PC-3 (cell line): ENCODE data around the gene NSFL1C. TPM values are rescaled to one million over a fixed set of nuclear protein-coding genes. Genes with fewer than 3 reads are reported as not detected.

Source experiments
- ATAC-seq: fragments of 200-7000 bp; cut with Tn5 transposase; 2 replicates; pipeline ENCODE4 v1.9.1; 2020; ENCODE audit warnings: mild to moderate bottlenecking, moderate library complexity
- BruUV-seq: library from RNA; stranded (reverse); fragments of 400-500 nt; replicated peaks from 2 replicates; lab custom pipeline; 2021; lab: Mats Ljungman, UMichigan
- CTCF ChIA-PET: fragments of 300-600 bp; sonication (Branson Sonifier 250); formaldehyde crosslinking; loops from one replicate; lab custom pipeline; 2022; ENCODE audit warnings: antibody characterized with exemption; lab: Charles Lee
- POLR2A ChIA-PET: fragments of 300-600 bp; sonication (Branson Sonifier 250); formaldehyde crosslinking; loops from one replicate; lab custom pipeline; 2022; ENCODE audit warnings: antibody characterized with exemption; ENCODE audit not compliant: unreplicated experiment; lab: Charles Lee
- DNase-seq: peaks from one replicate; pipeline ENCODE4 v3.0.0-alpha.2; 2015
- H2AFZ ChIP-seq: fragments of 300-600 bp; sonication (generic); 2 replicates; pipeline ENCODE4 v1.6.0; 2016; ENCODE audit warnings: antibody characterized with exemption, low read length
- H3F3A ChIP-seq: fragments of 300-600 bp; sonication (generic); one replicate; pipeline ENCODE4 v1.6.0; 2017; ENCODE audit warnings: antibody characterized with exemption, low read length, control low read depth, mild to moderate bottlenecking; ENCODE audit not compliant: unreplicated experiment
- H3K27ac ChIP-seq: fragments of 300-600 bp; sonication (generic); 2 replicates; pipeline ENCODE4 v1.5.1; 2016; ENCODE audit warnings: mild to moderate bottlenecking, low read length
- H3K27me3 ChIP-seq: fragments of 300-600 bp; sonication (generic); 2 replicates; pipeline ENCODE4 v1.6.1; 2016; ENCODE audit warnings: low read length, mixed read lengths
- H3K36me3 ChIP-seq: fragments of 300-600 bp; sonication (generic); 2 replicates; pipeline ENCODE4 v1.6.1; 2016; ENCODE audit warnings: low read depth, mixed run types, low read length, mixed read lengths
- H3K4me1 ChIP-seq: fragments of 300-600 bp; sonication (generic); 2 replicates; pipeline ENCODE4 v1.5.1; 2016; ENCODE audit warnings: low read length; ENCODE audit not compliant: insufficient read depth
- H3K4me2 ChIP-seq: fragments of 300-600 bp; sonication (generic); 2 replicates; pipeline ENCODE4 v1.6.0; 2016; ENCODE audit warnings: low read length
- H3K4me3 ChIP-seq: fragments of 300-600 bp; sonication (generic); 2 replicates; pipeline ENCODE4 v1.5.1; 2016; ENCODE audit warnings: mild to moderate bottlenecking, low read length, mixed read lengths
- H3K79me2 ChIP-seq: fragments of 300-600 bp; sonication (generic); 2 replicates; pipeline ENCODE4 v1.6.1; 2017; ENCODE audit warnings: low read length, mixed read lengths
- H3K9ac ChIP-seq: fragments of 300-600 bp; sonication (generic); 2 replicates; pipeline ENCODE4 v1.6.0; 2016; ENCODE audit warnings: mild to moderate bottlenecking, low read length
- H3K9me2 ChIP-seq: fragments of 300-600 bp; sonication (generic); replicated peaks from 2 replicates; pipeline ENCODE4 v1.6.1; 2016; ENCODE audit warnings: mixed run types, low read length, mixed read lengths
- H3K9me3 ChIP-seq: fragments of 300-600 bp; sonication (generic); 2 replicates; pipeline ENCODE4 v1.6.1; 2016; ENCODE audit warnings: low read length, mixed read lengths
- H4K20me1 ChIP-seq: fragments of 300-600 bp; sonication (generic); 2 replicates; pipeline ENCODE4 v1.6.1; 2016; ENCODE audit warnings: low read length, mixed read lengths
- CTCF ChIP-seq: fragments of 300-600 bp; sonication (generic); conservative IDR thresholded peaks from 2 replicates; pipeline ENCODE4 v1.5.1; 2017; ENCODE audit warnings: antibody characterized with exemption, low read depth, mild to moderate bottlenecking, low read length
- EZH2 ChIP-seq: fragments of 300-600 bp; sonication (generic); IDR thresholded peaks from one replicate; pipeline ENCODE4 v1.6.1; 2017; ENCODE audit warnings: antibody characterized with exemption, mild to moderate bottlenecking, low read length; ENCODE audit not compliant: unreplicated experiment
- EZH2phosphoT487 ChIP-seq: fragments of 300-600 bp; sonication (generic); IDR thresholded peaks from 2 replicates; pipeline ENCODE4 v1.6.1; 2018; ENCODE audit warnings: mild to moderate bottlenecking, antibody characterized with exemption, low read length, borderline replicate concordance
- intact Hi-C: fragments of 100-400 bp; cut with micrococcal nuclease; formaldehyde crosslinking; loops from 2 replicates; pipeline ENCODE4 v1.9.0; 2023
- total RNA-seq: library from RNA; depleted of rRNA; stranded (reverse); fragments of >200 nt; gene quantifications from 2 replicates; pipeline ENCODE4 v1.2.3, GENCODE V29; 2014

Gene NSFL1C
- total RNA-seq, 1 experiment from 2014 or later, result 170 TPM

- Histone ChIP-seq H3K4me2 (peak overlapping the region; percentile 82), H3F3A (peaks cover 9% of the 10 kb centered on the region), H3K4me3 (peak overlapping the region; percentile 55; the same call in 1 of the 2 replicates), H3K27me3 (no peaks in the 10 kb centered on the region), H3K79me2 (no peaks in the 10 kb centered on the region), H3K9me3 (no peaks in the 10 kb centered on the region), H3K4me1 (peaks cover 54% of the 10 kb centered on the region), H4K20me1 (no peaks in the 10 kb centered on the region), H3K27ac (peak overlapping the region; percentile 81), H3K9me2 (no peaks in the 10 kb centered on the region), H2AFZ (no peak overlapping the region), H3K36me3 (no peaks in the 10 kb centered on the region), H3K9ac (peak overlapping the region; percentile 31)
- intact Hi-C loops, result loop anchor here (1.0 to 5.0 kb wide), 3 partner anchors 13 to 34 kb away; no protein-coding TSS in a partner anchor
- DNase-seq (peak; percentile 99), ATAC-seq (peak; percentile 83)
- TSS peak; percentile 14 for BruUV-seq
- POLR2A ChIA-PET, result interaction anchor here (0.5 kb wide), 2 partner anchors 9 to 1463 kb away, joined by 3 to 4 read pairs; no protein-coding TSS in a partner anchor
- TF ChIP-seq CTCF, result no peak
- no peak for TF ChIP-seq EZH2
- TF ChIP-seq EZH2phosphoT487, result no peak
- CTCF ChIA-PET, result interaction anchor here (0.6 to 1.6 kb wide), 2 partner anchors 14 to 16 kb away, joined by 3 read pairs; no protein-coding TSS in a partner anchor
Measured at GRCh38 chr20:1415667-1416468, 50.8 kb downstream of the NSFL1C start.

GRCh38 chr20:1414982-1415381 lies 51.7 kb downstream of the NSFL1C start:
- H2AFZ ChIP-seq, result peak overlapping the region; percentile 59
- no peaks in the 10 kb centered on the region for H4K20me1 ChIP-seq
- H3K9me2 ChIP-seq, result no peaks in the 10 kb centered on the region
- intact Hi-C loops, result loop anchor here (1.0 to 5.0 kb wide), 3 partner anchors 14 to 33 kb away; no protein-coding TSS in a partner anchor
- CTCF ChIA-PET, result interaction anchor here (0.5 to 1.6 kb wide), 4 partner anchors 15 to 237 kb away, joined by 3 to 4 read pairs (median 3); no protein-coding TSS in a partner anchor
- ATAC-seq, result peak; percentile 57
- peak; percentile 78 for DNase-seq
- no peaks in the 10 kb centered on the region for H3K79me2 ChIP-seq
- peaks cover 54% of the 10 kb centered on the region for H3K4me1 ChIP-seq
- peak overlapping the region; percentile 82 for H3K4me2 ChIP-seq
- peak overlapping the region; percentile 31 for H3K9ac ChIP-seq
- no TSS peak for BruUV-seq
- peak overlapping the region; percentile 55 for H3K4me3 ChIP-seq
- no peaks in the 10 kb centered on the region for H3K27me3 ChIP-seq
- no peaks in the 10 kb centered on the region; the same call in 1 of the 2 replicates for H3K36me3 ChIP-seq
- H3K27ac ChIP-seq, result peak overlapping the region; percentile 81
- POLR2A ChIA-PET, result interaction anchor here (0.8 to 0.9 kb wide), 2 partner anchors 15 to 69 kb away, joined by 3 to 5 read pairs; no protein-coding TSS in a partner anchor
- TF ChIP-seq EZH2phosphoT487 (no peak), EZH2 (no peak), CTCF (no peak)
- H3K9me3 ChIP-seq, result no peaks in the 10 kb centered on the region
- H3F3A ChIP-seq, result peaks cover 9% of the 10 kb centered on the region
